ENCODE data around the gene ADH6. TPM values are rescaled to one million over a fixed set of nuclear protein-coding genes. Genes with fewer than 3 reads are reported as not detected.

ADH6 gene
- total and polyA plus RNA-seq, 9 of the 15 experiments (the other 6 are each of a cell fraction or from before 2014, with no cell fraction given) = 0.13 TPM; not detected in 8

GRCh38 chr4:99205153-99205979 lies 13.7 kb downstream of the ADH6 start:
- H3K9ac ChIP-seq (ENCODE audit: insufficient read depth in 1 of 2, low read depth in 2 of 2, low read length in 2 of 2) = no peak overlapping the region
- POLR2A ChIA-PET = no interaction called here
- H3K9me1 ChIP-seq (ENCODE audit: control insufficient read depth, insufficient read depth, low read length) = no peaks in the 10 kb centered on the region
- no peaks in the 10 kb centered on the region for H4K20me1 ChIP-seq (replicated peaks; ENCODE audit: control insufficient read depth, insufficient read depth, low read length)
- no peak overlapping the region for H2AFZ ChIP-seq (ENCODE audit: low read depth, low read length)
- CTCF ChIA-PET (ENCODE audit: low intra/inter-chr PET ratio) = no interaction called here
- no peaks in the 10 kb centered on the region for H3K36me3 ChIP-seq (ENCODE audit: control insufficient read depth, insufficient read depth, low read length)
- H3K27me3 ChIP-seq (ENCODE audit: control insufficient read depth in 2 of 2, insufficient read depth in 2 of 2, low read length in 2 of 2) = no peaks in the 10 kb centered on the region
- TF ChIP-seq JUND (IDR thresholded peaks at IDR 0.05; ENCODE audit: borderline replicate concordance, low read depth, low read length) (no peak), JUND (tag; IDR thresholded peaks at IDR 0.05; ENCODE audit: borderline replicate concordance, low read depth, low read length) (no peak), SIX5 (IDR thresholded peaks at IDR 0.05; ENCODE audit: borderline replicate concordance in 1 of 2, insufficient read depth in 1 of 2, low read depth in 1 of 2, low read length in 2 of 2) (no peak), XRCC5 (IDR thresholded peaks at IDR 0.05; ENCODE audit: low read depth, low read length) (no peak), NFE2L1 (tag; IDR thresholded peaks at IDR 0.05; ENCODE audit: borderline replicate concordance, low read depth) (no peak), PHB2 (IDR thresholded peaks at IDR 0.05; ENCODE audit: low read depth) (no peak)
- FAIRE-seq (no peak), ATAC-seq (peak; percentile 62; the same call in 2 of the 3 replicates), DNase-seq (ENCODE audit: extremely low read depth in 1 of 4, low spot score in 3 of 4) (no peak)
- intact Hi-C loops (cut with micrococcal nuclease) (no loop called here), in situ Hi-C loops (cut with MboI) (no loop called here)
- no peaks in the 10 kb centered on the region for H3K4me1 ChIP-seq (replicated peaks in 1 of 2; ENCODE audit: control insufficient read depth in 2 of 2, insufficient read depth in 2 of 2, low read length in 2 of 2)
- no peak overlapping the region for H3K4me3 ChIP-seq
- BruUV-seq (replicated peaks) = no TSS peak
- no peak overlapping the region for H3K4me2 ChIP-seq (ENCODE audit: insufficient read depth, low read length)
- WGBS (ENCODE audit: insufficient coverage, low coverage, missing lambda C conversion rate) = 9% methylated on average over 5 of the region's 5 CpGs
- no peaks in the 10 kb centered on the region for H3K79me2 ChIP-seq (ENCODE audit: control insufficient read depth, insufficient read depth, low read length)
- H3K27ac ChIP-seq (ENCODE audit: extremely low read depth, low read depth, low read length) = no peak overlapping the region
- no peaks in the 10 kb centered on the region for H3K9me3 ChIP-seq (replicated peaks; ENCODE audit: control insufficient read depth, insufficient read depth, low read depth, low read length)

All from K562 (cell line).